DOHH2 (cell line): Measurements from ENCODE around the gene NT5DC3.
A peak's percentile ranks its signal among the peaks of the same experiment; 100 is the strongest.

ENCODE experiments used
- H3F3A ChIP-seq: fragments of 200-600 bp; sonication (generic), shearing (Covaris generic); 2 replicates; pipeline ENCODE4 v1.6.0; 2016; ENCODE audit warnings: antibody characterized with exemption, mild to moderate bottlenecking; ENCODE audit not compliant: control insufficient read depth, insufficient read depth
- H3K27ac ChIP-seq: fragments of 200-600 bp; sonication (generic); 2 replicates; pipeline ENCODE4 v1.5.1; 2014; ENCODE audit warnings: low read depth, mild to moderate bottlenecking, low read length, moderate library complexity
- H3K27me3 ChIP-seq: fragments of 200-600 bp; sonication (generic); 2 replicates; pipeline ENCODE4 v1.6.1; 2014; ENCODE audit warnings: mild to moderate bottlenecking, low read length, mixed read lengths; ENCODE audit not compliant: control insufficient read depth
- H3K36me3 ChIP-seq: fragments of 200-600 bp; sonication (generic); 2 replicates; pipeline ENCODE4 v1.6.1; 2014; ENCODE audit warnings: mild to moderate bottlenecking, low read length, moderate library complexity, mixed read lengths; ENCODE audit not compliant: control insufficient read depth
- H3K4me1 ChIP-seq: fragments of 200-600 bp; sonication (generic); 2 replicates; pipeline ENCODE4 v1.6.1; 2014; ENCODE audit warnings: mild to moderate bottlenecking, low read length, mixed read lengths; ENCODE audit not compliant: control insufficient read depth
- H3K4me2 ChIP-seq: fragments of 200-600 bp; sonication (generic); 2 replicates; pipeline ENCODE4 v1.6.0; 2014; ENCODE audit warnings: mild to moderate bottlenecking, low read length, moderate library complexity
- H3K4me3 ChIP-seq: fragments of 200-600 bp; sonication (generic); 2 replicates; pipeline ENCODE4 v1.5.1; 2014; ENCODE audit warnings: mild to moderate bottlenecking, low read length, mixed read lengths
- H3K79me2 ChIP-seq: fragments of 200-600 bp; sonication (generic); 2 replicates; pipeline ENCODE4 v1.6.1; 2014; ENCODE audit warnings: mild to moderate bottlenecking, low read length, mixed read lengths; ENCODE audit not compliant: control insufficient read depth
- H3K9me2 ChIP-seq: fragments of 200-600 bp; sonication (generic); replicated peaks from 2 replicates; pipeline ENCODE4 v1.6.1; 2014; ENCODE audit warnings: mild to moderate bottlenecking, low read length, mixed read lengths; ENCODE audit not compliant: control insufficient read depth
- H3K9me3 ChIP-seq: fragments of 200-600 bp; sonication (generic); 2 replicates; pipeline ENCODE4 v1.6.1; 2014; ENCODE audit warnings: antibody characterized with exemption, low read length, mixed read lengths; ENCODE audit not compliant: control insufficient read depth, insufficient read depth
- H4K20me1 ChIP-seq: fragments of 200-600 bp; sonication (generic); 2 replicates; pipeline ENCODE4 v1.6.0; 2014; ENCODE audit warnings: low read depth, mild to moderate bottlenecking, antibody characterized with exemption, low read length, moderate library complexity; ENCODE audit not compliant: control insufficient read depth, insufficient read depth
- CTCF ChIP-seq: fragments of 200-600 bp; sonication (generic); IDR thresholded peaks from one replicate; pipeline ENCODE4 v1.5.1; 2014; ENCODE audit warnings: antibody characterized with exemption, mild to moderate bottlenecking, low read depth, low read length; ENCODE audit not compliant: poor library complexity, severe bottlenecking
- EZH2phosphoT487 ChIP-seq: fragments of 200-600 bp; sonication (generic); IDR thresholded peaks from 2 replicates; pipeline ENCODE4 v1.6.1; 2017; ENCODE audit warnings: borderline replicate concordance, mild to moderate bottlenecking, antibody characterized with exemption, low read length, moderate library complexity, mixed read lengths

The NT5DC3 gene

GRCh38 chr12:103879048-103879692, 38.1 kb upstream of the NT5DC3 start:
- Histone ChIP-seq H3K4me3 (no peak overlapping the region), H3K4me2 (no peak overlapping the region), H3K79me2 (no peaks in the 10 kb centered on the region), H3K36me3 (no peaks in the 10 kb centered on the region), H3K9me2 (no peaks in the 10 kb centered on the region), H3K27me3 (peaks cover 10% of the 10 kb centered on the region), H3K27ac (no peak overlapping the region), H4K20me1 (no peaks in the 10 kb centered on the region), H3F3A (no peaks in the 10 kb centered on the region), H3K9me3 (no peaks in the 10 kb centered on the region), H3K4me1 (peaks cover 13% of the 10 kb centered on the region)
- no peak for TF ChIP-seq CTCF
- no peak for TF ChIP-seq EZH2phosphoT487

GRCh38 chr12:103877934-103878510, 37.0 kb upstream of the NT5DC3 start:
- Histone ChIP-seq H3K79me2 (no peaks in the 10 kb centered on the region), H3K9me3 (no peaks in the 10 kb centered on the region), H4K20me1 (no peaks in the 10 kb centered on the region), H3F3A (no peaks in the 10 kb centered on the region), H3K27ac (no peak overlapping the region), H3K36me3 (no peaks in the 10 kb centered on the region), H3K4me2 (0 out of 2 replicates have a peak overlapping the region, but pooled peaks have one; percentile 8), H3K27me3 (peaks cover 10% of the 10 kb centered on the region), H3K4me3 (no peak overlapping the region), H3K9me2 (no peaks in the 10 kb centered on the region), H3K4me1 (peaks cover 13% of the 10 kb centered on the region)
- TF ChIP-seq CTCF (peak; percentile 79), EZH2phosphoT487 (no peak)

GRCh38 chr12:103877288-103877687, 36.3 kb upstream of the NT5DC3 start:
- Histone ChIP-seq H3F3A (no peaks in the 10 kb centered on the region), H3K27ac (no peak overlapping the region), H3K4me3 (no peak overlapping the region), H3K36me3 (no peaks in the 10 kb centered on the region), H3K27me3 (peaks cover 10% of the 10 kb centered on the region), H3K79me2 (no peaks in the 10 kb centered on the region), H3K4me2 (no peak overlapping the region), H3K9me3 (no peaks in the 10 kb centered on the region), H3K4me1 (peaks cover 13% of the 10 kb centered on the region), H3K9me2 (no peaks in the 10 kb centered on the region), H4K20me1 (no peaks in the 10 kb centered on the region)
- no peak for TF ChIP-seq EZH2phosphoT487
- TF ChIP-seq CTCF, result no peak
